Stimulated activated CD8-positive, alpha-beta memory T cell treated with anti-CD3 and anti-CD28 coated beads, Interleukin-15, amount 100 ng/mL, for 48 hours (primary cell): ENCODE data around the gene HTR5A.
A peak's percentile ranks its signal among the peaks of the same experiment; 100 is the strongest.
"Not testable (repeated sequence)": the region's sequence is repeated elsewhere in the genome, so short reads cannot be mapped to it uniquely, and the experiment has no call there.

Experiments used
- DNase-seq, 2 donors: peaks; one replicate each; pipeline ENCODE4 v3.0.0-alpha.2; 2020; ENCODE audit warnings: low read depth in 2 of 2

The HTR5A gene

GRCh38 chr7:155069992-155070751, at the start of gene HTR5A:
Gene HTR5A, plus strand, starts transcription at chr7:155070324. Its CDS starts 576 bp downstream, at chr7:155070900.
- peak; percentile 63 to 69 for DNase-seq

GRCh38 chr7:155020996-155021395, 49.1 kb upstream of the HTR5A start:
- DNase-seq: no peak

- no peak for DNase-seq
Measured at GRCh38 chr7:155021699-155022145, 48.4 kb upstream of the HTR5A start.

GRCh38 chr7:155027879-155028278, 42.2 kb upstream of the HTR5A start:
- DNase-seq: no peak

- DNase-seq: no peak
Measured at GRCh38 chr7:155032978-155033377, 37.1 kb upstream of the HTR5A start.

- DNase-seq: not testable (repeated sequence)
Measured at GRCh38 chr7:155034495-155034894, 35.6 kb upstream of the HTR5A start.

- DNase-seq: no peak
Measured at GRCh38 chr7:155038335-155038734, 31.8 kb upstream of the HTR5A start.

- DNase-seq: no peak
Measured at GRCh38 chr7:155043756-155044155, 26.4 kb upstream of the HTR5A start.

- DNase-seq: no peak
Measured at GRCh38 chr7:155048006-155048405, 22.1 kb upstream of the HTR5A start.

GRCh38 chr7:155051355-155051754, 18.8 kb upstream of the HTR5A start:
- no peak for DNase-seq

- no peak for DNase-seq
Measured at GRCh38 chr7:155053002-155053401, 17.1 kb upstream of the HTR5A start.

GRCh38 chr7:155054761-155055160, 15.4 kb upstream of the HTR5A start:
- no peak for DNase-seq

GRCh38 chr7:155057076-155057475, 13.0 kb upstream of the HTR5A start:
- DNase-seq: no peak

GRCh38 chr7:155058896-155059295, 11.2 kb upstream of the HTR5A start:
- no peak for DNase-seq

- no peak for DNase-seq
Measured at GRCh38 chr7:155059703-155060102, 10.4 kb upstream of the HTR5A start.

GRCh38 chr7:155062411-155062810, 7.7 kb upstream of the HTR5A start:
- no peak for DNase-seq

- DNase-seq: no peak
Measured at GRCh38 chr7:155064186-155064585, 5.9 kb upstream of the HTR5A start.

- DNase-seq: no peak
Measured at GRCh38 chr7:155066417-155066950, 3.6 kb upstream of the HTR5A start.

- DNase-seq: no peak
Measured at GRCh38 chr7:155071121-155071651, 1.1 kb downstream of the HTR5A start.

GRCh38 chr7:155071916-155072571, 1.9 kb downstream of the HTR5A start:
- DNase-seq: no peak

GRCh38 chr7:155073922-155074321, 3.8 kb downstream of the HTR5A start:
- no peak for DNase-seq

GRCh38 chr7:155084021-155084420, 13.9 kb downstream of the HTR5A start:
- DNase-seq: no peak

- DNase-seq: no peak
Measured at GRCh38 chr7:155084969-155085368, 14.8 kb downstream of the HTR5A start.
